OCI-LY7 (cell line): ENCODE measurements around the gene SPO11. TPM values are rescaled to one million over a fixed set of nuclear protein-coding genes. Genes with fewer than 3 reads are reported as not detected.

Source experiments
- BruUV-seq: library from RNA; stranded (reverse); fragments of 400-500 nt; replicated peaks from 2 replicates; lab custom pipeline; 2021; lab: Mats Ljungman, UMichigan
- CTCF ChIA-PET: fragments of 300-600 bp; sonication (Branson Sonifier 250); formaldehyde crosslinking; loops from one replicate; lab custom pipeline; 2022; ENCODE audit warnings: antibody characterized with exemption; ENCODE audit not compliant: unreplicated experiment; lab: Charles Lee
- POLR2A ChIA-PET: fragments of 300-600 bp; sonication (Branson Sonifier 250); formaldehyde crosslinking; loops from one replicate; lab custom pipeline; 2022; ENCODE audit warnings: antibody characterized with exemption; lab: Charles Lee
- DNase-seq: peaks from one replicate; pipeline ENCODE4 v3.0.0-alpha.2; 2015; ENCODE audit warnings: low spot score
- H2AFZ ChIP-seq: fragments of 200-600 bp; sonication (generic), shearing (Covaris generic); 2 replicates; pipeline ENCODE4 v1.6.1; 2014; ENCODE audit warnings: mild to moderate bottlenecking, antibody characterized with exemption, low read length, moderate library complexity
- H3K27ac ChIP-seq: fragments of 200-600 bp; sonication (generic); 2 replicates; pipeline ENCODE4 v1.5.1; 2014; ENCODE audit warnings: mixed run types, low read depth, mild to moderate bottlenecking, moderate library complexity, low read length, inconsistent platforms; ENCODE audit not compliant: poor library complexity, severe bottlenecking
- H3K36me3 ChIP-seq: fragments of 200-600 bp; sonication (generic); 2 replicates; pipeline ENCODE4 v1.6.1; 2014; ENCODE audit warnings: mild to moderate bottlenecking, antibody characterized with exemption, low read length, moderate library complexity, mixed read lengths; ENCODE audit not compliant: insufficient read depth
- H3K4me1 ChIP-seq: fragments of 200-600 bp; sonication (generic); 2 replicates; pipeline ENCODE4 v1.5.1; 2014; ENCODE audit warnings: mild to moderate bottlenecking, low read length; ENCODE audit not compliant: insufficient read depth, poor library complexity, severe bottlenecking
- H3K4me2 ChIP-seq: fragments of 200-600 bp; sonication (generic); 2 replicates; pipeline ENCODE4 v1.6.1; 2014; ENCODE audit warnings: mild to moderate bottlenecking, low read length
- H3K4me3 ChIP-seq: fragments of 200-600 bp; sonication (generic); 2 replicates; pipeline ENCODE4 v1.5.1; 2014; ENCODE audit warnings: mild to moderate bottlenecking, low read depth, low read length; ENCODE audit not compliant: poor library complexity, severe bottlenecking
- H3K79me2 ChIP-seq: fragments of 200-600 bp; sonication (generic); 2 replicates; pipeline ENCODE4 v1.6.1; 2016; ENCODE audit warnings: low read depth, mild to moderate bottlenecking, low read length, moderate library complexity, mixed read lengths; ENCODE audit not compliant: insufficient read depth
- H3K9me2 ChIP-seq: fragments of 200-600 bp; sonication (generic); 2 replicates; pipeline ENCODE4 v1.6.1; 2016; ENCODE audit warnings: mild to moderate bottlenecking, low read length, mixed read lengths; ENCODE audit not compliant: insufficient read depth
- H3K9me3 ChIP-seq: fragments of 200-600 bp; sonication (generic); 2 replicates; pipeline ENCODE4 v1.6.1; 2014; ENCODE audit warnings: mild to moderate bottlenecking, mixed run types, low read length, mixed read lengths
- H4K20me1 ChIP-seq: fragments of 200-600 bp; sonication (generic); 2 replicates; pipeline ENCODE4 v1.6.1; 2014; ENCODE audit warnings: mild to moderate bottlenecking, antibody characterized with exemption, low read length, moderate library complexity, mixed read lengths; ENCODE audit not compliant: insufficient read depth
- CTCF ChIP-seq: fragments of 200-600 bp; sonication (generic); conservative IDR thresholded peaks from 2 replicates; pipeline ENCODE4 v1.5.1; 2014; ENCODE audit warnings: mild to moderate bottlenecking, antibody characterized with exemption, low read length, moderate library complexity, mixed read lengths
- EZH2phosphoT487 ChIP-seq: fragments of 200-600 bp; sonication (generic); IDR thresholded peaks from 2 replicates; pipeline ENCODE4 v1.6.1; 2018; ENCODE audit warnings: low read depth, borderline replicate concordance, mild to moderate bottlenecking, mixed run types, antibody characterized with exemption, low read length, moderate library complexity, mixed read lengths
- intact Hi-C: fragments of 100-400 bp; cut with micrococcal nuclease; formaldehyde crosslinking; loops from one replicate; pipeline ENCODE4 v1.10.0; 2022; ENCODE audit not compliant: unreplicated experiment
- total RNA-seq, 2 experiments: library from RNA; depleted of rRNA in 1 of 2; stranded (reverse); fragments of >200 nt in 1 of 2; shearing (Covaris generic) in 1 of 2; gene quantifications; 2 replicates each; pipeline ENCODE4 v1.2.3, GENCODE V29; 2014 to 2022

Gene SPO11
- total RNA-seq, 2 experiments from 2014 or later: not detected

- no peak for DNase-seq
- Histone ChIP-seq H3K9me3 (no peaks in the 10 kb centered on the region), H3K79me2 (no peaks in the 10 kb centered on the region), H3K4me1 (peaks cover 100% of the 10 kb centered on the region), H3K27ac (peak overlapping the region; percentile 46), H3K36me3 (no peaks in the 10 kb centered on the region), H3K4me3 (no peak overlapping the region), H3K4me2 (peak overlapping the region; percentile 48), H4K20me1 (no peaks in the 10 kb centered on the region), H3K9me2 (no peaks in the 10 kb centered on the region), H2AFZ (peak overlapping the region; percentile 56; the same call in 1 of the 2 replicates)
- no peak for TF ChIP-seq EZH2phosphoT487
- TF ChIP-seq CTCF: no peak
- ChIA-PET POLR2A (interaction anchor here (0.7 to 1.3 kb wide), 3 partner anchors 10 to 75 kb away, joined by 3 to 7 read pairs (median 4); no protein-coding TSS in a partner anchor), CTCF (no interaction called here)
- intact Hi-C loops: no loop called here
- no TSS peak for BruUV-seq
Measured at GRCh38 chr20:57322476-57322875, 7.1 kb upstream of the SPO11 start.

GRCh38 chr20:57323034-57323433 is 6.6 kb upstream of the SPO11 start:
- TF ChIP-seq CTCF: no peak
- TF ChIP-seq EZH2phosphoT487: no peak
- peak overlapping the region; percentile 48 for H3K4me2 ChIP-seq

More at GRCh38 chr20:57323034-57323433, 6.6 kb upstream of the SPO11 start:
- Histone ChIP-seq H3K4me3 (no peak overlapping the region), H3K4me1 (peaks cover 100% of the 10 kb centered on the region), H3K27ac (peak overlapping the region; percentile 46), H2AFZ (peak overlapping the region; percentile 56; the same call in 1 of the 2 replicates), H3K79me2 (no peaks in the 10 kb centered on the region), H3K9me2 (no peaks in the 10 kb centered on the region), H3K36me3 (no peaks in the 10 kb centered on the region), H4K20me1 (no peaks in the 10 kb centered on the region), H3K9me3 (no peaks in the 10 kb centered on the region)
- ChIA-PET CTCF (no interaction called here), POLR2A (interaction anchor here (0.7 to 1.3 kb wide), 3 partner anchors 8 to 29 kb away, joined by 3 to 7 read pairs (median 4); no protein-coding TSS in a partner anchor)
- DNase-seq: peak; percentile 61
- intact Hi-C loops: no loop called here
- BruUV-seq: no TSS peak
